Esophagus squamous epithelium (tissue), 5 donors: ENCODE measurements around the gene TMCC1. TPM values are rescaled to one million over a fixed set of nuclear protein-coding genes. Genes with fewer than 3 reads are reported as not detected.

Experiments
- DNase-seq: peaks from one replicate; lab custom pipeline; 2025; lab: John Stamatoyannopoulos, UW
- H3K27ac ChIP-seq, 4 donors: fragments of 200-600 bp; sonication (generic); one replicate each; pipeline ENCODE4 v1.5.1; 2016 to 2019; ENCODE audit warnings: mild to moderate bottlenecking in 1 of 4
- H3K27me3 ChIP-seq, 4 donors: fragments of 200-600 bp; sonication (generic); 1 replicate in 3 of 4; 2 replicates in 1 of 4; pipeline versions ENCODE4 v1.5.1 to v1.6.0; 2017 to 2021; ENCODE audit warnings: antibody characterized with exemption in 1 of 4
- H3K36me3 ChIP-seq, 3 donors: fragments of 200-600 bp; sonication (generic); one replicate each; pipeline ENCODE4 v1.5.1; 2016 to 2019
- H3K4me1 ChIP-seq, 3 donors: fragments of 200-600 bp; sonication (generic); one replicate each; pipeline ENCODE4 v1.5.1; 2017 to 2019
- H3K4me3 ChIP-seq, 4 donors: fragments of 200-600 bp; sonication (generic); 1 replicate in 3 of 4; 2 replicates in 1 of 4; pipeline ENCODE4 v1.5.1; 2016 to 2019; ENCODE audit warnings: mild to moderate bottlenecking in 2 of 4, moderate library complexity in 1 of 4
- H3K9me3 ChIP-seq, 3 donors: fragments of 200-600 bp; sonication (generic); one replicate each; pipeline ENCODE4 v1.5.1; 2016 to 2019
- CTCF ChIP-seq, 6 experiments: fragments of 450-650 bp in 4 of 6; fragments of 200-600 bp in 2 of 6; sonication (generic) in 2 of 6; IDR thresholded peaks; one replicate each; pipeline ENCODE4 v1.5.1; 2016 to 2019; ENCODE audit warnings: antibody characterized with exemption in 6 of 6, mild to moderate bottlenecking in 4 of 6, moderate library complexity in 4 of 6
- POLR2A ChIP-seq, 4 donors: fragments of 450-650 bp; IDR thresholded peaks; one replicate each; pipeline ENCODE4 v1.6.1; 2017; ENCODE audit warnings: antibody characterized with exemption in 4 of 4, mild to moderate bottlenecking in 4 of 4, moderate library complexity in 3 of 4
- WGBS, 2 donors: methylation state at CpG; one replicate each; pipeline ENCODE4 v1.1.5; 2018; 5-methylcytosine and 5-hydroxymethylcytosine counted together
- intact Hi-C: fragments of 100-400 bp; cut with DNase I; formaldehyde crosslinking; loops from one replicate; pipeline ENCODE4 v1.15.0; 2022
- total RNA-seq, 4 donors: library from RNA; depleted of rRNA; stranded (reverse); fragments of >200 nt; gene quantifications; one replicate each; pipeline ENCODE4 v1.1.0, GENCODE V29; 2016
- donor health status: DM: yes; HTN: yes; CAD: no.

TMCC1 gene
- total RNA-seq, 4 donors from 2014 or later = 13.1 to 23.5 (median 18.4) TPM

- intact Hi-C loops = no loop called here
- no peak for DNase-seq
- H3K27me3 ChIP-seq = no peaks in the 10 kb centered on the region
- peaks cover 0 to 18% (median 0%) of the 10 kb centered on the region in 3 donors for H3K36me3 ChIP-seq
- peaks cover 6 to 37% (median 18%) of the 10 kb centered on the region in 3 donors for H3K4me1 ChIP-seq
- TF ChIP-seq POLR2A (IDR thresholded peaks at IDR 0.05) = no peak
- TF ChIP-seq CTCF (IDR thresholded peaks at IDR 0.05) = no peak
- WGBS, 2 donors = 31 to 57% methylated on average over 4 of the region's 4 CpGs
- no peak overlapping the region for H3K4me3 ChIP-seq
- no peaks in the 10 kb centered on the region for H3K9me3 ChIP-seq
- peak overlapping the region in 2 of 4 donors; percentile 6 to 43 for H3K27ac ChIP-seq
Measured at GRCh38 chr3:129658110-129658843, 235.2 kb downstream of the TMCC1 start.

DNA sequence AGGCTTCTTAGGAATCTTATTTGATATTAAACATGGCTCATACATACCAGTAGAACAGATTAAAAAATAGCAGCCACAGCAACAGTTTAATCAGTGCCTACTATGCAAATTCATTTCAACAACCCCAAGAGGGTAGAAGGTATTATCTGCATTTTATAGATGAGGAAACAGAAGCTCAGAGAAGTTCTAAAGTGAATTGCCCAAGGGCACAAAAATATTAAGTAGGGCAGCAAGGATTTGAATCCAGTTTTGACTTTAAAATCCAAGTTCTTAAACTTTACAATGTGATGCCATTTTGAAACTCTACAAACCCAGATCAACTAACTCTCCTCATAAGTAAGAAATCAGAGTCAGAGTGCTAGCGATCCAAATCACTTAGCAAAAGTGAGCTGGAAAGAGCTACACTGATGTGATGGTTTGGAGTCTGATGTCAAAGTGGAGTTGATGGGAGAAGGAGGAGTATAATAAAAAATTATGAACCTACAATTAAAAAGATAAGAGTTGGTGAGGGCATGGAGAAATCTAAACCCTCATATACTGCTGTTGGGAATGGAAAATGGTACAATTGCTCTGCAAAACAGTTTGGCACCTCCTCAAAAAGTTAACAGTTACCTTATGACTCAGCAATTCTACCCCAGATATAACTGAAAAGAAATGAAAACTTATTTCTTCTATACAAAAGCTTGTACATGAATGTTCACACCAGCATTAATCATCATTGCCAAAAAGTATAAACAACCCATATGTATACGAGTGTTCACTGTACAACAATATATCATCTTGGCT lies 236.1 kb downstream of the TMCC1 start:
- 59 to 68% methylated on average over 2 of the region's 2 CpGs for WGBS, 2 donors
- TF ChIP-seq POLR2A (IDR thresholded peaks at IDR 0.05) (no peak), CTCF (IDR thresholded peaks at IDR 0.05) (no peak)
- intact Hi-C loops = no loop called here
- H3K36me3 ChIP-seq = peaks cover 0 to 23% (median 0%) of the 10 kb centered on the region in 3 donors
- no peak for DNase-seq
- H3K4me1 ChIP-seq = peaks cover under 1 to 29% (median 17%) of the 10 kb centered on the region in 3 donors
- no peaks in the 10 kb centered on the region for H3K9me3 ChIP-seq
- no peak overlapping the region for H3K4me3 ChIP-seq
- no peaks in the 10 kb centered on the region for H3K27me3 ChIP-seq
- H3K27ac ChIP-seq = peak overlapping the region in 1 of 4 donors; percentile 6

DNA sequence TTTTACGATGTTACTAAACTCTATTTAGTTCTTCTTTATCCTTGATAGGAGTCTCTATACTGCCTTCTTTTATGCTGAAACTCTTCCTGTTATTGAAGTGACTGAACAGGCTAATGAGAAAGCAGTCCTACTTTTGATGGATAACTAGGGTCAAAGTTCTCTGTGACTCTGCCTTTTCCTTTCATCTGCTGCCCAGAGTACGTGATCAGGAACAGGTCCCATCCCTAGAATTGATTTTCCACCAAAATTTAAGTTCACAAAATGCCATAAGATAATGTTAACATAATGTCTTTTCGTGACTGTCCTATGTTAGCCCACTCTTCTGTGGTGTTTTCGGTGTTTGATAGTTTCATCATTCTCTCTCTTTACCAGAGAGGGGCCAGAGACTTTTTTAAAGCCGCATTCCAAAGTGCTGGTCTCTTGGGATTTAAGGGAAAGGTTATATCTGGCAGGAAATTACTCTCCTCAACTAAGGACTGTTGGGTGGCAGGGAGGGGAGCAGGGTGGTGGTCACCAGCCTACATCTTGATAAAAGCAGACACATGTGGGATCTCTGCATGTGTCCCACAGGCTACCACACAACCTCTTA lies 236.8 kb downstream of the TMCC1 start:
- TF ChIP-seq POLR2A (IDR thresholded peaks at IDR 0.05) (no peak), CTCF (IDR thresholded peaks at IDR 0.05) (no peak)
- intact Hi-C loops = no loop called here

GRCh38 chr3:129655291-129655700 lies 238.2 kb downstream of the TMCC1 start:
- intact Hi-C loops = no loop called here
- no peak for DNase-seq
- TF ChIP-seq CTCF (IDR thresholded peaks at IDR 0.05) (no peak), POLR2A (IDR thresholded peaks at IDR 0.05) (no peak)
- 88 to 96% methylated on average over 3 to 4 of the region's 4 CpGs for WGBS, 2 donors
- Histone ChIP-seq H3K27me3 (no peaks in the 10 kb centered on the region), H3K36me3 (peaks cover 0 to 29% (median 0%) of the 10 kb centered on the region in 3 donors), H3K4me3 (no peak overlapping the region), H3K27ac (no peak overlapping the region), H3K4me1 (peaks cover 0 to 42% (median 19%) of the 10 kb centered on the region in 3 donors), H3K9me3 (no peaks in the 10 kb centered on the region)

More for the DNA sequence above, 236.8 kb downstream of the TMCC1 start:
- Histone ChIP-seq H3K4me3 (no peak overlapping the region), H3K36me3 (peaks cover 0 to 23% (median 0%) of the 10 kb centered on the region in 3 donors), H3K27me3 (no peaks in the 10 kb centered on the region), H3K4me1 (peaks cover 0 to 28% (median 16%) of the 10 kb centered on the region in 3 donors), H3K27ac (no peak overlapping the region), H3K9me3 (no peaks in the 10 kb centered on the region)
- DNase-seq = no peak
- WGBS, 2 donors = 86 to 93% methylated on average over 5 of the region's 5 CpGs
